Measurements from ENCODE around the gene DMP1.

Gene DMP1, protein sequence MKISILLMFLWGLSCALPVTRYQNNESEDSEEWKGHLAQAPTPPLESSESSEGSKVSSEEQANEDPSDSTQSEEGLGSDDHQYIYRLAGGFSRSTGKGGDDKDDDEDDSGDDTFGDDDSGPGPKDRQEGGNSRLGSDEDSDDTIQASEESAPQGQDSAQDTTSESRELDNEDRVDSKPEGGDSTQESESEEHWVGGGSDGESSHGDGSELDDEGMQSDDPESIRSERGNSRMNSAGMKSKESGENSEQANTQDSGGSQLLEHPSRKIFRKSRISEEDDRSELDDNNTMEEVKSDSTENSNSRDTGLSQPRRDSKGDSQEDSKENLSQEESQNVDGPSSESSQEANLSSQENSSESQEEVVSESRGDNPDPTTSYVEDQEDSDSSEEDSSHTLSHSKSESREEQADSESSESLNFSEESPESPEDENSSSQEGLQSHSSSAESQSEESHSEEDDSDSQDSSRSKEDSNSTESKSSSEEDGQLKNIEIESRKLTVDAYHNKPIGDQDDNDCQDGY

DNA sequence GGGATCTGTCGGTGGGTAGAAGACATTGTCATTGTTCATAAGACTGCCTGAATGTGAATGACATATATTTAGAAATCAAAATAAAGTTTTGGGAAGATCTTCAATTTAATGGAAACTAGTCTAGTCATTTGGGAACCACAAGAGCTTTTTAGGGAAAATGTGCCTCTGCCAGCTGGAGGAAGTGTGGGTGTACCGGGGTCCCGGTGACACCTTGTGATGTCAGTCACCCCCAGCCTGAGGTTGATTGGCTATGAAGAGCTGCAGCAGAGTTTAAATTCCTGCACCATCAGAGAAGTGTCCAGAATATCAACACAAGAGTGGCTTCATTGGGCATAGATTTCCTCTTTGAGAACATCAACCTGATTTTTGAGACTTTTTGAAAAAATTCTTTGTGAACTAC is at the start of gene DMP1:
Gene DMP1, plus strand, starts transcription at position 301 of the 400 bp plus-strand sequence. CDS start 6,213 bp downstream, outside the sequence.
- DNase-seq: no peak

DNA sequence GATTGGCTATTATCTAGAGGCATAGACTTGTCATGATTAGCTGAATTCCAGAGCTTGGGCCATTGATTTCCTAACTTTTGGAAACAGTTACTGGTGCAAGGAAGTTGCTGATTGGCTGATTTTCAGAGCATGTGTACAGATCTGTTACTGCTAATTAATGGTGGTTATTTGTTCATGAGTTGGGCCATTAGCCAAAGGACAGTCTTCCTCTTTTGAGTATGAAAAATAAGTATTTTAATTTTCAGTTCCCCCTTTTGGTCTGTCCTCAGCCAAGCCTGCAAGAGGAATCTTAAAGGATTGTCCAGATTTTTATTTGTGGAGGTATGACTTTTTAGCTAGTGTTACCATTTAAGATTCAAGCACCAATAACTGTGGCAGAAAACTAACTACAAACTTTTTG is 48.7 kb upstream of the DMP1 start:
- DNase-seq: no peak

GRCh38 chr4:87608229-87608628 is 41.9 kb upstream of the DMP1 start, which contains the start of gene DSPP:
DSPP (plus strand) TSS chr4:87608529; CDS start chr4:87610909, 2,380 bp downstream.
- DNase-seq: no peak

DNA sequence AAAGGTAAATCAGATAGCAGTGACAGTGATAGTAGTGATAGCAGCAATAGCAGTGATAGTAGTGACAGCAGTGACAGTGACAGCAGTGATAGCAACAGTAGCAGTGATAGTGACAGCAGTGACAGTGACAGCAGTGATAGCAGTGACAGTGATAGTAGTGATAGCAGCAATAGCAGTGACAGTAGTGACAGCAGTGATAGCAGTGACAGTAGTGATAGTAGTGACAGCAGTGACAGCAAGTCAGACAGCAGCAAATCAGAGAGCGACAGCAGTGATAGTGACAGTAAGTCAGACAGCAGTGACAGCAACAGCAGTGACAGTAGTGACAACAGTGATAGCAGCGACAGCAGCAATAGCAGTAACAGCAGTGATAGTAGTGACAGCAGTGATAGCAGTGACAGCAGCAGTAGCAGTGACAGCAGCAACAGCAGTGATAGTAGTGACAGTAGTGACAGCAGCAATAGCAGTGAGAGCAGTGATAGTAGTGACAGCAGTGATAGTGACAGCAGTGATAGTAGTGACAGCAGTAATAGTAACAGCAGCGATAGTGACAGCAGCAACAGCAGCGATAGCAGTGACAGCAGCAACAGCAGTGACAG is 35.7 kb upstream of the DMP1 start:
- DNase-seq: no peak

DNA sequence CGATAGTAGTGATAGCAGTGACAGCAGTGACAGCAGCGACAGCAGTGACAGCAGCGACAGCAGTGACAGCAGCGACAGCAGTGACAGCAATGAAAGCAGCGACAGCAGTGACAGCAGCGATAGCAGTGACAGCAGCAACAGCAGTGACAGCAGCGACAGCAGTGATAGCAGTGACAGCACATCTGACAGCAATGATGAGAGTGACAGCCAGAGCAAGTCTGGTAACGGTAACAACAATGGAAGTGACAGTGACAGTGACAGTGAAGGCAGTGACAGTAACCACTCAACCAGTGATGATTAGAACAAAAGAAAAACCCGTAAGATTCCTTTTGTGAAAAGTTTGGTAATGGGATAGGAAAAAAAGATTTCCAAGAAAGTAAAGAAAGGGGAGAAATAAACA is 33.8 kb upstream of the DMP1 start:
- no peak for DNase-seq

DNA sequence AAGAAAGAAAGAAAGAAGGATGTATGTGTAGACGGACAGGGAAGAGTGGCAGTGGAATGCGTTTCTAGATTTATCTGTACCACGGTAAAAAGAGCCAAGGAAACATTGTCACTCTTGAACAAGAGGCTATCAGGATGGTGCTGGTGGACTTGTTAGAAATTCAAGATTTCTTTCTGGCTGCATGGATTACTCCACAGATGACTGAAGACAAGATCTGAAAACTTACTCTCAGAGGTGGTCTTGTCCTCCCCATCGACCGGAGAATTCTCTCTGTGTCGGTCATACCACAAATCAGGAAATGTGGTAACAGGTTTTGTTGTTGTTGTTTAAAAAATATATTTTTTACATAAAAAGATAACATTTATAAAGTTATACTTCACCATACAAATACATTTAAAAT is 30.0 kb upstream of the DMP1 start:
- no peak for DNase-seq

GRCh38 chr4:87620491-87620890 is 29.6 kb upstream of the DMP1 start:
- no peak for DNase-seq

- no peak for DNase-seq
Observed at GRCh38 chr4:87622303-87622702, 27.8 kb upstream of the DMP1 start.

DNA sequence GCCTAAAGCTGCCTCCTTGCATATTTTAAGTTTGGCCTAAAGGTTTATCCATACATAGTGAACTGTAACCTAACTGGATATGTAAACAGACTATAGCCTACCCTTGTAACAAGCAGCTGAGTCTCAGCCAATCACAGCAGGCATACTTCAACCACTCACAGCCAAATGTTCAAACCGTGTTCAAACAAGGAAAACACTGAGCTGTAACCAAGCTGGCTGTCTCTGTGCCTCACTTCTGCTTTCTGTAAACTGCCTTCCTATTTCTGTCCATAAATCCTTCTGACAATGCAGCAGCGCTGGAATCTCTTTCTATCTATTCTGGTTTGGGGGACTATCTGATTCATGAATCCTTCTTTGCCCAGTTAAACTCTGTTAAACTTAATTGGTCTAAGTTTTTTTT is 25.4 kb upstream of the DMP1 start:
- DNase-seq: no peak

DNA sequence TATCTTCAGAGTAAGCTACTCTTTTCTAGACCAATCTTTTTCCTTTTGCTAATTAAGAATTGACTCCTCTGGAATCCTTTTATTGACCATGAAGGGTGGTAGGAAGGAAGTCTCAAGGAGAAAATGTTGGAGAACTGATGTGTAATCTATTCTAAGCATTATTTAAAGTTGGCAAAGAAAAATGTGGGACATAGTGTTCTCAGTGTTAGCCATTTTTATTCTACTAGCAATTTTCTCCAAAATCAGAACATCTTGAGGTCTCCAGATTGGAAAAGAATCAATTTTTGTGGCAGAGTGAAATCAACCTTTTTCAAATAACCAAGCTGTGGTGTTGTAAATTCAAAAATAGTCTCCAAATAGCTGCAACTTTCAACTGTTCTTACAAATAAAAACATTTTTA is 18.4 kb upstream of the DMP1 start:
- no peak for DNase-seq

DNA sequence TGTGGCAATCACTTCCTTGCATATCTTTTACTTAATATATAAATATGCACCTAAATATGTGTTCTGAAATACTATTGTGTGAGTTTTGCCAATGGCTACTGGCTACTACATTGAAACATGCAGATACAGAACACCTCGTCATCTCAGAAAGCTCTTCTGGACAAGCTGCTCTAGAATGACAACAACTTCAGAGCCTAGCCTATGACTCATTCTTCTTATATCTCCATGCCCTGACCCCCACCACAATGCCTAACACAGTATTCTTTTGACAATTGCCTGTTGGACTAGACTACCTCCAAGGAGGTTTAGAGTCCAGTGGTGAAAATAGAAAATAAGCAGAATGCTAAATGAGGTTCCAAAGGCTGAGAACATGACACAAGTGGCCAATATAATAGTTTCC is 17.6 kb upstream of the DMP1 start:
- DNase-seq: no peak

- DNase-seq: no peak
Observed at GRCh38 chr4:87633243-87633642, 16.8 kb upstream of the DMP1 start.

GRCh38 chr4:87644286-87644685 is 5.8 kb upstream of the DMP1 start:
- DNase-seq: no peak

GRCh38 chr4:87650938-87651337 is 858 bp downstream of the DMP1 start:
- no peak for DNase-seq

- DNase-seq: no peak
Observed at GRCh38 chr4:87651941-87652340, 1.9 kb downstream of the DMP1 start.

DNA sequence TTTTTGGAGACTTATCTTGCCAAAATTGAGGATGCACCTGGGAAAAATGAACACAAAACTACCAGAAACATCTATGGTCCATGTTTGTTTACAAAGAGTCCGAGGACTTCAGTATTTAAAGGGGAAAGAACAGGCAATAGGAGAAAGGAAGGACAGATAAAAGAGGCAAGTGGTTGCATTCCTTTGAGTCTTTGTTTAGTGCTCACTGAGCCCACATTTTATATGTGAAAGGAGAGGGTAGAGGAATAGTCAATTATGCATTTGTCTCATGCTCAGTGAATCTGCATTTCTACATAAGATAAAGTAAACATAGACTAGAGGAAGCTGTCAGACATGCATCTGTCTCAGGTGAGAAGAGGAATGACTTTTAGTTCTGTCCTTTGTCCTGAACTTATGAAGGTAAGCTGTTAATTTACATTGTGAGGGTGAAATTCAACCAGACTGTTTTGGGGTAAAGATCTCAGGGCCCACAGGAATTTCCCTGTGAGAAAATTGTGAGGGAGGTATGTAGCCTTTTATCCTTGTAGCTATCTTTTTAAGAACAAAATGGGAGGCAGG is 4.5 kb downstream of the DMP1 start:
- no peak for DNase-seq

DNA sequence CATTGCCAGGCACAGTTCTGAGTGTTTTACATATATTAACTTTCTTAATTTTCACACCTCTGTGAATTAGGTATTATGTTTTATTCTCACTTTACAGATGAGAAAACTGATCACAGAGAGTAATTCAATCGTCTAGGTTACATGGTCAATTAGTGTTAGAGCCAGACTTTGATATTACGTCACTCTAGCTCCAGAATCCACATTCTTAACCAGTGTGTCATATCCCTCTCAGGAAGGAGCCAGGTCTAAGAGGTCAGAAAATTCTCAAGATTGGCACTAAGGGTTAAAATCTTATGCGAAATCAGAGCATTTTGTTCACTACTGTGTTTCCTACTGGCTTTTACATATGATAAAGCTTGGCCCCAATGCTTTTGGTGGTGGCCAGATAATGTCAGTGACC is 7.4 kb downstream of the DMP1 start:
- DNase-seq: no peak

DNA sequence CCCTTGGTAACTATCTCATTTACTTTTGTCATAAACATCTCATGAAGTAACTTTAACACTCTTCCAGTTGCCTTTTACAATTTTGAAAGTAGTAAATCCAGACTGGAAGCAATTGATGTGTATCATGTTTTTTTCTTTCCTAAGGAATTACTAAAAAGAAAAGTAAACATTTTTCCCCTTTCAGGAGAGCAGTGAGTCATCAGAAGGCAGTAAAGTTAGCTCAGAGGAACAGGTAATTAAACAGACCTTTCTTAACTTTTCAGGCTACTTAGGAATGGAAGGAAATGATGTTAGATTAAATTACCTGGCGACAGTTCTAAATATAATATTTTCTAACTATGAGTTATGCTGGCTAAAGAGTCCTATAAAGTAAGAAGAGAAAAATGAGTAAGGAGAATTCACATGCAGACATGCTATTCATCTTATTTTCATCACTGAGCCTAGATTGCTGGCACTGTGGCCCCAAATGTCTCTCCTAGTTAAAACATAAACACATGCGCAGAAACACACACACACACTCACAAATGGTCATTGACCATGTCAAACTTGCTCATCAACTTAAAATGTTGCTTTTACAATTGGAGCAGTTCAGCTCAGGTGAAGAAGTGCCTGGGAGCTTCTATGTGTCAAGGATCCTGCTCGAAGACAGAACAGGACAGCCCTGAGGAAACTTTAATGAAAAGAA is 9.3 kb downstream of the DMP1 start:
- no peak for DNase-seq

DNA sequence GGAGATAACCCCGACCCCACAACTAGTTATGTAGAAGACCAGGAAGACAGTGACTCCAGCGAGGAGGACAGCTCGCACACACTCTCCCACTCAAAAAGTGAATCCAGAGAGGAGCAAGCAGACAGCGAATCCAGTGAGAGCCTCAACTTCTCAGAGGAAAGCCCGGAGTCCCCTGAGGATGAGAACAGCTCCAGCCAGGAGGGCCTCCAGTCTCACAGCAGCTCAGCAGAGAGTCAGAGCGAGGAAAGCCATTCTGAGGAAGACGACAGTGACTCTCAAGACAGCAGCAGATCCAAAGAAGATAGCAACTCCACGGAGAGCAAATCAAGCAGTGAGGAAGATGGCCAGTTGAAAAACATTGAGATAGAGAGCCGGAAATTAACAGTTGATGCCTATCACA is 12.8 kb downstream of the DMP1 start:
- no peak for DNase-seq

DNA sequence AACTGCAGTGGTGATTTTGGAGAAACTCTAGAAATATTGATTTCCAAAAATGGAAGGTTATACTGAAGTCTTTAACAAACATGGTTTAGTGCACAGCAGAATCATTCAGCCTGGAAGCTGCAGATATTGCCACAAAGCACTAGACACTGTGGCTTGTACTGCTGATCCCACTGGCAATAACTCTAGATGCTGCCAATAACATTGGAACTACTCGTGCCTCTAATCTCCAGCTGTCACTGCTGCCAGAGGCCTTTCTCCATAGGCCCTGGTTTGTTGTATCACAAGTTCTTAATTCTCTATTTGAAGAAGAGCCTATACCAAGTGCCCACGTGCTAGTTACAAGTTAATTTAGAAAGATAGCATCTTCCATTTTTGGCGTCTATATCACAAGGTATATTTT is 19.3 kb downstream of the DMP1 start:
- DNase-seq: no peak

DNA sequence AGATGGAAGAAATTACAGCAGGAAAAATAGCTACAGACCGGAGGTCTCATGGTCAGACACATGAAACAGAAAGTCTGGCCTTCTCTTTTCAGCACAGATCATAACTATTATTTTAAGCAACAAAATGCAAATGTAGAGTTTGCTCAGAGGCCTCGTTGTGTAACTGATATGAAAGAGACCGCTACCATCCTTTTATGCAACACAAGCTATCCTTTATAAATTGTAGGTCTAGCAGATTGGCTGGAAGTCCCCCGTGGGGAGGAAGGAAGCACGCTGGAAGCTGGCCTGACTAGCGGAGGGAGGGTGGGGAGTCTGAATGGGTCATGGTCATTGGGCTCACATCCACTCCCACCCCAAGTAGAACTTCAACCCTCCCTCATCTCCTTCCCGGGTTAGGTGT is 27.7 kb downstream of the DMP1 start:
- DNase-seq: no peak

DNA sequence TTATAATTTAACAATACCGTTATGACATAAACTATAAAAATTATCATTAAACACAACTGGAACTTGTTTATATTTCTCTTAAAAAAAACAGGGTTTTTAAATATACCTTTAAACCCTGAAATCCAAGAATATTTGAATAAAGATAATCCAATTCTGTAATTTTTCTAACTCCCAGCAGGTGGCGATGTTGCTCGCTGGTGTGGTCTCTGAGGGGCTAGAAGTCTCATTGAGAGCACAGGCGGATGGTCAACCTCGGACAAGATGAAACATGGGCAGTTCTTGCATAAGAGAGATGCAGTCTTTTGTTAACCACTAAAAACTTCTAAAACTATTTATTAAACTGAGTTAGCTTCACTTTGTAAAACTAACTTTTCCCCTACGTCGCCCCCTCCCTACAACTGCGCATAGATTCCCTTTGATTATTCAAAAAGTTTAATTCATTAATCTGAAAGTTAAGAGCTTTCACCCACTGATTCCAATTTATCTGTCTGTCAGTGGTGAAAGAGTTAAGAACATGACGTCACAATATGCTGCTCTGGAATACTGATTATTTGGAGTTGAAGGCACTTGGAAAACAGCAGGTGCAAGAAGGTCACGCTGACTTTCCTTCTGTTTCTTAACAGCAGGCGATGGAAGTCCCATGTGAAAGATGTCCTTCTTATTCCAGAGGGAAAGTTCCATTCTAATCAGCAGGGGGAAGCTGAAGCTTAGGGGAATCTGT is 29.5 kb downstream of the DMP1 start:
- peak; percentile 7 for DNase-seq

GRCh38 chr4:87680271-87680670 is 30.2 kb downstream of the DMP1 start:
- DNase-seq: no peak
